Measurements from ENCODE around the gene FLNC. TPM values are rescaled to one million over a fixed set of nuclear protein-coding genes. Genes with fewer than 3 reads are reported as not detected.

Gene FLNC
- total and polyA plus RNA-seq, 9 of the 15 experiments (the other 6 are each of a cell fraction or from before 2014, with no cell fraction given), result 0.90 to 155 (median 28.8) TPM

DNA sequence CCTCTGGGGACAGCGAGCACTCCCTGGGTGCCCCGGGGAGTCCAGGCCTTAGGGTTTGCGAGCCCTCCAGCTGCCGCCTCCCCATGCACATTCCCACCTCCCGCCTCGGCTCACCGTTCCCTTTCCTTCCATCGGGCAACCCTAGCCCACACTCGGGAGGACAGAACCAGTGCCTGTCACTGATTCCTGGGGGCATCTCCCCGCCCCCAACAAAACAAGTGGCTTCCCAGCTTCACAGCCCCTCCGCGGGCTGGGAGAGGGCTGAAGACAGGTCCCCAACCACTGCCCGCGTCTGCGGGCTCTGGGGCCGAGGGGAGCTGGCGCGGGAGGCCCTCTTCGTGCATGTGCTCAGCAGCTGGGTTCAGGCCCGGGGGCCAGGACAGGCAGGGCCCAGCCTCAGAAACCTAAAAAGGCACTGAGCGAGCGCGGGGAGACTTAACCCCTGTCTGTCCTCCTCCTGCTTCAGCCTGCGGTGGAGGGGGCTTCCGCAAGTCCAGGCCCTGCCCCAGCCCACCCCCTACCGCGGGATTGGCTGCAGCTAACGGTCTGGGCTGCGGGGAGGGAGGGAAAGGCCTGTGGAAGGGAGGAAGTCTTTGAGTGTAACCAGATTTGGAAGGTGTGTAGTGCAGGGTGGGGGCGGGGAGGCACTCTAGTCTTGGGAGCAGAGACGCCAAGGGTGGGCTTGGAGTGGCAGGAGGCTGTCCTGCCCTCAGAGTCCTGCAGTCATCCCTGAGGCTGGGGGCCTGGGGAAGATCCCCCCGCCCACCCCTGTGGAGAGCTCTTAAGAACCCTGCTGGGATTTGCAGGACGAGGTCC lies 1.2 kb downstream of the FLNC start (continued):
- TF ChIP-seq, protein P1, sequence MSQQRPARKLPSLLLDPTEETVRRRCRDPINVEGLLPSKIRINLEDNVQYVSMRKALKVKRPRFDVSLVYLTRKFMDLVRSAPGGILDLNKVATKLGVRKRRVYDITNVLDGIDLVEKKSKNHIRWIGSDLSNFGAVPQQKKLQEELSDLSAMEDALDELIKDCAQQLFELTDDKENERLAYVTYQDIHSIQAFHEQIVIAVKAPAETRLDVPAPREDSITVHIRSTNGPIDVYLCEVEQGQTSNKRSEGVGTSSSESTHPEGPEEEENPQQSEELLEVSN (IDR thresholded peaks at IDR 0.05; ENCODE audit: borderline replicate concordance in 1 of 2, extremely low read depth in 1 of 2, insufficient read depth in 1 of 2, insufficient read length in 1 of 2, low read depth in 1 of 2, low read length in 1 of 2, poor library complexity in 1 of 2, severe bottlenecking in 1 of 2), result peak; percentile 79 to 90
- TF ChIP-seq ZNF23 (CRISPR knock-in tag; IDR thresholded peaks at IDR 0.05) (0 out of 2 replicates have a peak, but pooled peaks have one; percentile 37), SMARCC2 (IDR thresholded peaks at IDR 0.05; ENCODE audit: low read depth) (no peak), SRSF9 (IDR thresholded peaks at IDR 0.05; ENCODE audit: borderline replicate concordance, low read depth, low read length) (no peak), ARID1B (IDR thresholded peaks at IDR 0.05) (peak; percentile 43; the same call in 1 of the 2 replicates), NFRKB (IDR thresholded peaks at IDR 0.05; ENCODE audit: low read depth) (peak; percentile 62; the same call in 1 of the 2 replicates), ERF (CRISPR knock-in tag; IDR thresholded peaks at IDR 0.05) (peak; percentile 91), CREB1 (IDR thresholded peaks at IDR 0.05) (peak; percentile 58; the same call in 1 of the 2 replicates), CREB1 (CRISPR knock-in tag; IDR thresholded peaks at IDR 0.05) (peak; percentile 36; the same call in 1 of the 2 replicates), ZBTB26 (CRISPR knock-in tag; IDR thresholded peaks at IDR 0.05) (no peak), UBTF (IDR thresholded peaks at IDR 0.05; ENCODE audit: borderline replicate concordance in 1 of 2, low read depth in 2 of 2, low read length in 2 of 2) (peak in 1 of 2 experiments; percentile 66; a peak in 3 of 4 replicates), OTX1 (CRISPR knock-in tag; IDR thresholded peaks at IDR 0.05) (0 out of 2 replicates have a peak, but pooled peaks have one; percentile 24), ZNF146 (CRISPR knock-in tag; IDR thresholded peaks at IDR 0.05; ENCODE audit: unreplicated experiment) (peak; percentile 2), GATAD2A (IDR thresholded peaks at IDR 0.05) (peak; percentile 28; the same call in 1 of the 2 replicates), CXXC5 (CRISPR knock-in tag; IDR thresholded peaks at IDR 0.05) (peak; percentile 48), STAT5A (IDR thresholded peaks at IDR 0.05; ENCODE audit: borderline replicate concordance, low read length) (no peak), PRMT5 (CRISPR knock-in tag; IDR thresholded peaks at IDR 0.05) (0 out of 2 replicates have a peak, but pooled peaks have one; percentile 12)
- TF ChIP-seq, protein P2, sequence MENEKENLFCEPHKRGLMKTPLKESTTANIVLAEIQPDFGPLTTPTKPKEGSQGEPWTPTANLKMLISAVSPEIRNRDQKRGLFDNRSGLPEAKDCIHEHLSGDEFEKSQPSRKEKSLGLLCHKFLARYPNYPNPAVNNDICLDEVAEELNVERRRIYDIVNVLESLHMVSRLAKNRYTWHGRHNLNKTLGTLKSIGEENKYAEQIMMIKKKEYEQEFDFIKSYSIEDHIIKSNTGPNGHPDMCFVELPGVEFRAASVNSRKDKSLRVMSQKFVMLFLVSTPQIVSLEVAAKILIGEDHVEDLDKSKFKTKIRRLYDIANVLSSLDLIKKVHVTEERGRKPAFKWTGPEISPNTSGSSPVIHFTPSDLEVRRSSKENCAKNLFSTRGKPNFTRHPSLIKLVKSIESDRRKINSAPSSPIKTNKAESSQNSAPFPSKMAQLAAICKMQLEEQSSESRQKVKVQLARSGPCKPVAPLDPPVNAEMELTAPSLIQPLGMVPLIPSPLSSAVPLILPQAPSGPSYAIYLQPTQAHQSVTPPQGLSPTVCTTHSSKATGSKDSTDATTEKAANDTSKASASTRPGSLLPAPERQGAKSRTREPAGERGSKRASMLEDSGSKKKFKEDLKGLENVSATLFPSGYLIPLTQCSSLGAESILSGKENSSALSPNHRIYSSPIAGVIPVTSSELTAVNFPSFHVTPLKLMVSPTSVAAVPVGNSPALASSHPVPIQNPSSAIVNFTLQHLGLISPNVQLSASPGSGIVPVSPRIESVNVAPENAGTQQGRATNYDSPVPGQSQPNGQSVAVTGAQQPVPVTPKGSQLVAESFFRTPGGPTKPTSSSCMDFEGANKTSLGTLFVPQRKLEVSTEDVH (IDR thresholded peaks at IDR 0.05; ENCODE audit: low read depth, partially characterized antibody), result peak; percentile 24
- TF ChIP-seq, protein P3, sequence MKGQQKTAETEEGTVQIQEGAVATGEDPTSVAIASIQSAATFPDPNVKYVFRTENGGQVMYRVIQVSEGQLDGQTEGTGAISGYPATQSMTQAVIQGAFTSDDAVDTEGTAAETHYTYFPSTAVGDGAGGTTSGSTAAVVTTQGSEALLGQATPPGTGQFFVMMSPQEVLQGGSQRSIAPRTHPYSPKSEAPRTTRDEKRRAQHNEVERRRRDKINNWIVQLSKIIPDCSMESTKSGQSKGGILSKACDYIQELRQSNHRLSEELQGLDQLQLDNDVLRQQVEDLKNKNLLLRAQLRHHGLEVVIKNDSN (CRISPR knock-in tag; IDR thresholded peaks at IDR 0.05), result no peak
